BE2C (cell line): Measurements from ENCODE around the gene TXNL4A.

Experiments used
- DNase-seq: peaks from one replicate; pipeline ENCODE4 v3.0.0-alpha.2; 2020
- H3K27me3 ChIP-seq: fragments of 250-450 bp; sonication (Bioruptor Pico); 2 replicates; pipeline ENCODE4 v1.5.1; 2020; ENCODE audit warnings: mild to moderate bottlenecking
- H3K36me3 ChIP-seq: fragments of 250-450 bp; sonication (Bioruptor Pico); 2 replicates; pipeline ENCODE4 v1.5.1; 2020; ENCODE audit warnings: mild to moderate bottlenecking
- H3K4me1 ChIP-seq: fragments of 250-450 bp; sonication (Bioruptor Pico); 2 replicates; pipeline ENCODE4 v1.5.1; 2020
- H3K4me3 ChIP-seq: 2 replicates; pipeline ENCODE4 v1.5.1; 2011; ENCODE audit warnings: low read depth, low read length
- H3K9me3 ChIP-seq: fragments of 250-450 bp; sonication (Bioruptor Pico); 2 replicates; pipeline ENCODE4 v1.5.1; 2020
- TF ChIP-seq, protein P1 (sequence below): IDR thresholded peaks from 2 replicates; pipeline ENCODE4 v1.5.1; 2012; ENCODE audit warnings: mild to moderate bottlenecking, low read depth, low read length

The TXNL4A gene

DNA sequence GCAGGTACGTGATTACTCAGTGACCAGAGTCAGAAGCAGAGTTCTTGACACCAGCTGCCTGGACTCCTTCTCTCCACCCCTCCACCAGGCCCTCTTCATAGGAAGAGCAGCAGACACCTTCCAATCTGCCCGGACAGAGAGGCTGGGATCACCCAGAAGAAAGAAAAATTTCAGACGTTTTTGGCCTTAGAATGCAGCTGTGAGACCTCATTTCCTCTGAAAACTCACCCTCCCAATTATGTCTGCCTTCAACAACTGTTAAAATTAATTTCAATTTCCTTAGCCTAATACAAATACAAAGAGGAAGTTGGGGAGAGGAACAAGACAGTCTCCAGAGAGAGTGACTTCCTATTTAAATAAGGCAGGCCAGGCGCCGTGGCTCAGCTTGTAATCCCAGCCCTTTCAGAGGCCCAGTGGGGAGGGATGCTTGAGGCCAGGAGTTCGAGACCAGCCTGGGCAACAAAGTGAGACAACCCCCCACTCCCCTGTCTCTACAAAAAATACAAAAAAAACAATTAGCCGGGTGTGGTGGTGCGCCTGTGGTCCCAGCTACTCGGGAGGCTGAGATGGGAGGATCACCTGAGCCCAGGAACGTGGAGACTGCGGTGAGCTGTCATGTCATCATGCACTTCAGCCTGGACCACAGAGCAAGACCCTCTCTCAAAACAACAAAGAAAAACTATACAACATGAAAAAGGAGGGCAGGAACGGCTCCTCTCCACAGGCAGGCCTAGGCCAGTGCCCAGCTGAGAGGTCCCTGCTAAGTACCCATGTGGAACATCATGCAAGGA lies 38.5 kb downstream of the TXNL4A start:
- H3K36me3 ChIP-seq, result no peaks in the 10 kb centered on the region
- peak overlapping the region; percentile 44 for H3K4me3 ChIP-seq
- DNase-seq, result no peak
- H3K27me3 ChIP-seq, result no peaks in the 10 kb centered on the region
- H3K4me1 ChIP-seq, result no peaks in the 10 kb centered on the region
- H3K9me3 ChIP-seq, result no peaks in the 10 kb centered on the region
- TF ChIP-seq, protein P1, sequence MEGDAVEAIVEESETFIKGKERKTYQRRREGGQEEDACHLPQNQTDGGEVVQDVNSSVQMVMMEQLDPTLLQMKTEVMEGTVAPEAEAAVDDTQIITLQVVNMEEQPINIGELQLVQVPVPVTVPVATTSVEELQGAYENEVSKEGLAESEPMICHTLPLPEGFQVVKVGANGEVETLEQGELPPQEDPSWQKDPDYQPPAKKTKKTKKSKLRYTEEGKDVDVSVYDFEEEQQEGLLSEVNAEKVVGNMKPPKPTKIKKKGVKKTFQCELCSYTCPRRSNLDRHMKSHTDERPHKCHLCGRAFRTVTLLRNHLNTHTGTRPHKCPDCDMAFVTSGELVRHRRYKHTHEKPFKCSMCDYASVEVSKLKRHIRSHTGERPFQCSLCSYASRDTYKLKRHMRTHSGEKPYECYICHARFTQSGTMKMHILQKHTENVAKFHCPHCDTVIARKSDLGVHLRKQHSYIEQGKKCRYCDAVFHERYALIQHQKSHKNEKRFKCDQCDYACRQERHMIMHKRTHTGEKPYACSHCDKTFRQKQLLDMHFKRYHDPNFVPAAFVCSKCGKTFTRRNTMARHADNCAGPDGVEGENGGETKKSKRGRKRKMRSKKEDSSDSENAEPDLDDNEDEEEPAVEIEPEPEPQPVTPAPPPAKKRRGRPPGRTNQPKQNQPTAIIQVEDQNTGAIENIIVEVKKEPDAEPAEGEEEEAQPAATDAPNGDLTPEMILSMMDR, result no peak

DNA sequence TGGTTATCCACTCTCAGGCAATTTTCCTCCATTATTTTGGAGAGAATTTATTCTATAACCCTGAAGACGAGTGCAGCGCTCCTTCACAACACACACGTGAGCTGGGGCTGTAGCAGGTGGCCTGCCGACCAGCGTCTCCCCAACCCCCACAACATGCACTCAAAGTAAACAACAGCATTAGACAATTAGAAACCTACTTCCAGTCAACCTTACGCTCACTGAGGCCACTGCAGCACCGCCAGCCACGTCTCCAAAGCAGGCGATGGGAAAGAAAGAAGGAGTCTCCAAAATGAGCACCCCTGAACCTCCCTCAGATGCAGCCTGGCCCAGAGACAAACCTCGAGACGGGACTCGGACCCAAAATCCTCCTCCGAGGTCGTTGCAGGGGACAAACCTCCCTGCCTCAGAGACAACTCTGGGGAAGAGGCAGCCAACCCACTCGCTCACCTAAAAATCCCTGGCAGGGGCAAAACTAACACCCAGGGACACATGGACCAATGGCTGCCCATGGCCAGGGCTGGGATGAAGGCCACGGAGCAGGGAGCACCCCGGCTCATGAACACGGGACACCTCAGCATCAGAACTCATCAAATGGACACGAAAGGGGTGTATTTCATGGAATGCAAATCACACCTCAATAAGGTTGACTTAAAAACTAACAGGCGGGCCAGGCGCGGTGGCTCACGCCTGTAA lies 39.5 kb downstream of the TXNL4A start:
- no peaks in the 10 kb centered on the region for H3K27me3 ChIP-seq

DNA sequence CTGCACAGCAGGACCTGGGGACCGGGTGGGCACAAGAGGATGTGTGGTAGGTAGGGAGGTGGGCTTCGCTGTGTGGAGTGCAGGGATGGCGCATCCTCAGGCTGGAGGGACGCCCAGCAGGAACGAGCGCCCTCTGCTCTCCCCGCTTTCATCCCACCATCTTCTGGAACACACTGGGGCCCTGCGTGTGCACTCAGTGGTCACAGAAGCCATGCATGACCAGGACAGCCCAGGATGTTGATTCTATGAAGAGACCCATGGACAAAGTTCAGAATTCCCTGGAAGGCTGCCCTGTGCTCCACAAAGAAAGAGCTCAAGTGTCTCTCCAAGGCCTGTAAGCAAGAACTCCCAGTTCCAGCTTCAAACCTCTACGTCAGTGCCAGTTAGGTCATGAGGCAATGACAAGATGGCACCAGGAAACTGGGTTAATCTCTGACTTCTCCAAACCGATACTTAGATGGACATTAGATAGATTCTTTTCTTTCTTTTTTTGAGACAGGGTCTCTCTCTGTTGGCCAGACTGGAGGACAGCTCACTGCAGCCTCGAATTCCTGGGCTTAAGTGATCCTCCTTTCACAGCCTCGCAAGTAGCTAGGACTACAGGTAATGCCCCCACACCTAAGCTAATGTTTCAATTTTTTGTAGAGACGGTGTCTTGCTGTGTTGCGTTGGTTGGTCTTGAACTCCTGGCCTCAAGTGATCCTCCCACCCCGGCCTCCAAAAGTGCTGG lies 40.3 kb downstream of the TXNL4A start:
- Histone ChIP-seq H3K4me1 (no peaks in the 10 kb centered on the region), H3K4me3 (no peak overlapping the region), H3K36me3 (no peaks in the 10 kb centered on the region), H3K9me3 (no peaks in the 10 kb centered on the region), H3K27me3 (no peaks in the 10 kb centered on the region)
- TF ChIP-seq, protein P1, result no peak
- DNase-seq, result no peak

More for the DNA sequence above, 39.5 kb downstream of the TXNL4A start:
- H3K9me3 ChIP-seq, result no peaks in the 10 kb centered on the region
- H3K36me3 ChIP-seq, result no peaks in the 10 kb centered on the region
- no peak overlapping the region for H3K4me3 ChIP-seq
- TF ChIP-seq, protein P1, result no peak
- H3K4me1 ChIP-seq, result no peaks in the 10 kb centered on the region
- no peak for DNase-seq

DNA sequence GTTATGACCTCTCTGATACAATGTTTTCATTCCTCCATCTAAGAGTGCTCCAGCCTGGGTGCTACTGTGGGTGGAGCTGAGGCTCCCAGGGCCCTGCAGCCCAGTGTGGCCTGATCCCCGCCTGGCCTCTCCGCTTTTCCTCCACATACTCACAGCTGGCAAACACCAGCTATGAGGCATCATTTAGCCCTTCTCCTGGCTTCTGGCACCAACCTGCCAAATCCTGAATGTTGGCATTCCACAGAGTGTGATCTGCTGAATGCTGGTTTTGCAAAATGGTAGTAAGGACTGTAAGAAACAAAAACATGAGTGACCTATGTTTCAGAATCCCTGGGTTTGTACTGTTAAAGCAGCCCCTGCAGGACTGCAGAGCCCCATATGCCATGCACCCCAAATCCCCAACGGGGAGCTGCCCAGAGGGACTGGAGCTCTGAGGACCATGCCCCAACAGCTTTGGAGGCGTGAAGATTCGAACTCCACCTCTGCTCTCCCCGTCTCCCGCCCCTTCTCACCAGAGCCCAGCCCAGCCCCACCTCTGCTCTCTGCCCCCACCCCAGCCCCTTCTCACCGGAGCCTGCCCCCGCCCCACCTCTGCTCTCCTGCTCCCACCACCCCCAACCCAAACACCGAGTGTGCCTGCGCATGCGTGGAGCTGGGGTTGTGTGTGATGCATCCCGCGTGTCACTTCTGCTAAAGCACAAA lies 41.2 kb downstream of the TXNL4A start:
- TF ChIP-seq, protein P1, result no peak
- no peak for DNase-seq
- no peaks in the 10 kb centered on the region for H3K27me3 ChIP-seq

DNA sequence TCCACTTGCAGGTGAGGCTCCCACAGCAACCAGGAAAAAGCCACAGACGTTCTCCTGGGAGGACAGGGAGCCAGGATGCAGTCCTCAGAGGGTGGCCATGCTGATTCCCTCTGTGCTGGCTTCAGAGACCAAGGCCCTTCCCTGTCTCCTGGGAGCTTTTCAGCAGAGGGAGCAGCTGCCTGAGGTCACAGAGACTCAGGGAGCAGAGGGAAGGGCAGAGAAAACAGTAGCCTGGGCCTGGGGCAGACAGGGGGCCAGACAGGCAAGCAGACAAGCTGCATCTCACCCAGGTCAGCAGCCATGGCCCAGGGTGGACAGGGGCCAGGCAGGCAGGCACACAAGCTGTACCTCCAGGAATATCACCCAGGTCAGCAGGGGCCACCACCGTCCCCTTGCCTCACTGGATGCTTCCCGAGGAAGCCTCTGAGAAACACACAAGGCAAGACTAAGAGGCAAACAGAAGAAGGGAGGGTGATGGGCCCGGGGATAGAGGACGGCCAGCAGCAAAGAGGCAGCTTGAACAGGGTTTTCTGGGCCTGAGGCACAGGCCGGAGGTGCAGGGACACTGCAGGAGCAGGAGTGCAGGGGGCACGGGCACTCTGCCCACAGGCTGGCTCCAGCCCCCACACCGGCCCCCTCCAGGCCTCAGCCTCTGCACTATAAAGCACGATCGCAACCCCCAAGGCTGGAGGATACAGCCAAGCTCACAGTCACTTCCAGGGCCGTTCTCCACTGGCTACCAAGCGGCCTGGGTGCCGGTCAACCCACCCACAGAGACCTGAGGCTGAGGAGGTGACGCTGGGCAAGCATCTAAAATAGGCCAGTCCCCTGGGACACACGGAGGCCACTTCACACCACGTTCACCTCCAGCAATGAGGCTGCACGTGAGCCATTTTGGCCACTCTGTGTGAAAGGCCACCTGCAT lies 43.0 kb downstream of the TXNL4A start:
- no peaks in the 10 kb centered on the region for H3K27me3 ChIP-seq
- H3K36me3 ChIP-seq, result no peaks in the 10 kb centered on the region
- no peak overlapping the region for H3K4me3 ChIP-seq
- H3K9me3 ChIP-seq, result no peaks in the 10 kb centered on the region
- TF ChIP-seq, protein P1, result no peak
- DNase-seq, result no peak
- H3K4me1 ChIP-seq, result no peaks in the 10 kb centered on the region

More for the DNA sequence above, 41.2 kb downstream of the TXNL4A start:
- Histone ChIP-seq H3K36me3 (no peaks in the 10 kb centered on the region), H3K4me1 (no peaks in the 10 kb centered on the region), H3K9me3 (no peaks in the 10 kb centered on the region), H3K4me3 (no peak overlapping the region)
